MG63 (cell line): Measurements from ENCODE around the gene OAS2. TPM values are rescaled to one million over a fixed set of nuclear protein-coding genes. Genes with fewer than 3 reads are reported as not detected.

Source experiments
- DNase-seq: peaks from one replicate; pipeline ENCODE4 v3.0.0-alpha.2; 2020
- H3K27me3 ChIP-seq: fragments of 250-450 bp; sonication (Bioruptor Pico); 2 replicates; pipeline ENCODE4 v1.5.1; 2020; ENCODE audit warnings: mild to moderate bottlenecking, moderate library complexity
- H3K36me3 ChIP-seq: fragments of 250-450 bp; sonication (Bioruptor Pico); 2 replicates; pipeline ENCODE4 v1.5.1; 2020; ENCODE audit warnings: mild to moderate bottlenecking, moderate library complexity
- H3K4me3 ChIP-seq: fragments of 250-450 bp; sonication (Bioruptor Pico); 2 replicates; pipeline ENCODE4 v1.5.1; 2020; ENCODE audit warnings: mild to moderate bottlenecking, moderate library complexity
- H3K9me3 ChIP-seq: fragments of 250-450 bp; sonication (Bioruptor Pico); 2 replicates; pipeline ENCODE4 v1.5.1; 2020; ENCODE audit warnings: mild to moderate bottlenecking, moderate library complexity
- total RNA-seq: library from RNA; depleted of rRNA; stranded (reverse); fragments of >200 nt; shearing (Covaris generic); gene quantifications from 2 replicates; pipeline ENCODE4 v1.2.3, GENCODE V29; 2014; ENCODE audit warnings: low replicate concordance; rRNA removed

The OAS2 gene, protein sequence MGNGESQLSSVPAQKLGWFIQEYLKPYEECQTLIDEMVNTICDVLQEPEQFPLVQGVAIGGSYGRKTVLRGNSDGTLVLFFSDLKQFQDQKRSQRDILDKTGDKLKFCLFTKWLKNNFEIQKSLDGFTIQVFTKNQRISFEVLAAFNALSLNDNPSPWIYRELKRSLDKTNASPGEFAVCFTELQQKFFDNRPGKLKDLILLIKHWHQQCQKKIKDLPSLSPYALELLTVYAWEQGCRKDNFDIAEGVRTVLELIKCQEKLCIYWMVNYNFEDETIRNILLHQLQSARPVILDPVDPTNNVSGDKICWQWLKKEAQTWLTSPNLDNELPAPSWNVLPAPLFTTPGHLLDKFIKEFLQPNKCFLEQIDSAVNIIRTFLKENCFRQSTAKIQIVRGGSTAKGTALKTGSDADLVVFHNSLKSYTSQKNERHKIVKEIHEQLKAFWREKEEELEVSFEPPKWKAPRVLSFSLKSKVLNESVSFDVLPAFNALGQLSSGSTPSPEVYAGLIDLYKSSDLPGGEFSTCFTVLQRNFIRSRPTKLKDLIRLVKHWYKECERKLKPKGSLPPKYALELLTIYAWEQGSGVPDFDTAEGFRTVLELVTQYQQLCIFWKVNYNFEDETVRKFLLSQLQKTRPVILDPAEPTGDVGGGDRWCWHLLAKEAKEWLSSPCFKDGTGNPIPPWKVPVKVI
- 6.0 and 22.3 TPM in 2 replicates for total RNA-seq

DNA sequence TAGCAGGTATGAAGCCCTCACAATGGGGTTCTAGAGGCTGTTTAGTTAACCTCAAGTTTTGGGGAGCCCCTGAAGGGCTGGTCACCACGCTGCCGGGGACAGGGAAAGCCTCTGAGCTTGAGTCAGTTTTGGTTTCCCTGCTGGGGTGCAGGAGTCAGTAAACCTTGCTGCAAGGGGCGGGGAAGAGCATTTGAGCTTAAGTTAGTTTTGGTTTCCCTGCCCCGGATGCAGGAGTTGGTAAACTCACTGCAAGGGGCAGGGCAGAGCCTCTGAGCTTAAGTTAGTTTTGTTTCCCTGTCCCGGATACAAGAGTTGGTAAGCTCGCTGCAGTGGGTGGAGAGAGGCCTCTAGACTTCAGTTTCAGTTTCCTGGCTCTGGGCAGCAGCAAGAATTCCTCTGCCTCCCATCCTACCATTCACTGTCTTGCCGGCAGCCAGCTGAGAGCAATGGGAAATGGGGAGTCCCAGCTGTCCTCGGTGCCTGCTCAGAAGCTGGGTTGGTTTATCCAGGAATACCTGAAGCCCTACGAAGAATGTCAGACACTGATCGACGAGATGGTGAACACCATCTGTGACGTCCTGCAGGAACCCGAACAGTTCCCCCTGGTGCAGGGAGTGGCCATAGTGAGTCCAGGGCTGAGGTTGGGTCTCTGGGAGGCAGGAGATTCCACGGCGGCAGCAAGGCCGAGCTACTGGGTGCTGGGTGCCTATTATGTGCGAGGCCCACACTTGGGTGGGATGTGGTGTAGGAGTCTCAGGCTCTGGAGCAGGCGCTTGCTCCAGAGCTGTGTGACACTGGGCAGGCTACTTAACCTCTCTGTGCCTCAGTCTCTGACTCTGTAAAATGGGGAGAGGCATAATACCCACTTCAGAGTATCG is at the start of gene OAS2:
OAS2 (plus strand) TSS at position 357 of the 878 bp plus-strand sequence; CDS start at position 447, 90 bp downstream.
- peak; percentile 81 for DNase-seq
- Histone ChIP-seq H3K36me3 (no peaks in the 10 kb centered on the region), H3K9me3 (peaks cover 8% of the 10 kb centered on the region), H3K27me3 (no peaks in the 10 kb centered on the region), H3K4me3 (peak within 1 kb of the TSS; percentile 56)

DNA sequence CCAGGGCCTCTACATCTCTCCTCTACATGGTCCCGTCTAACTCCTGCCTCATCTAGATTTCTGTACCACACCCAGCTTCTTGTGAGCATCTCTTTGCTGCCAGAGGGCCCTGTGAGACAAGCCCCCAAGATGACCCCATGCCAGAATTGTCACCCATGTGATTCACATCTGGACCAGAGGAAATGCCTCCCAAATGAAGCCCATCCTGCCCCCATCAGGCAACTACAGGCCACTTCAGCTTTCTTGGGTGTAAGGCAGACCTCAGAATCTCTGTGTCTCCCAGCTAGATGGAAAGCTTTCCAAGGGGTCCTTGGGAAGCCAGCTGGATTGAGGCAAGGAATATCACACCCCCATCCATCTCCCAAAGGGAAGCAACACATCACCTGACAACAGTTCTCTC is 49.3 kb upstream of the OAS2 start:
- Histone ChIP-seq H3K27me3 (no peaks in the 10 kb centered on the region), H3K9me3 (no peaks in the 10 kb centered on the region), H3K36me3 (no peaks in the 10 kb centered on the region), H3K4me3 (no peak overlapping the region)
- no peak for DNase-seq

DNA sequence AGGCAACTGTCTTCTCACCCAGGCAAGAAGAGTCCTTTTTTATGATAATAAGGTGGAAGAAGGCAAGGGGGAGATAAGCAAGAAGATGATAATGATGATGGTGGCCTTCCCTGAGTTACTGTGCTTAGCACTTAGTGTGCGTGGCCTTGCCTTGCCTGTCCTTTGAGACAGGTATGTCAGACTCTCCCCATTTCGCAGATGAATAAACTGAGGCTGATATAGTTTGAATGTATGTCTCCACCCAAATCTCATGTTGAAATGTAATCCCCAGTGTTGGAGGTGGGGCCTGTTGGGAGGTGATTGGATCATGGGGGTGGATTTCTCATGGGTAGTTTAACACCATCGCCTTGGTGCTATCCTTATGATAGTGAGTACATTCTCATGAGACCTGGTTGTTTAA is 48.6 kb upstream of the OAS2 start:
- Histone ChIP-seq H3K36me3 (no peaks in the 10 kb centered on the region), H3K4me3 (no peak overlapping the region), H3K9me3 (no peaks in the 10 kb centered on the region), H3K27me3 (no peaks in the 10 kb centered on the region)
- DNase-seq, result no peak

DNA sequence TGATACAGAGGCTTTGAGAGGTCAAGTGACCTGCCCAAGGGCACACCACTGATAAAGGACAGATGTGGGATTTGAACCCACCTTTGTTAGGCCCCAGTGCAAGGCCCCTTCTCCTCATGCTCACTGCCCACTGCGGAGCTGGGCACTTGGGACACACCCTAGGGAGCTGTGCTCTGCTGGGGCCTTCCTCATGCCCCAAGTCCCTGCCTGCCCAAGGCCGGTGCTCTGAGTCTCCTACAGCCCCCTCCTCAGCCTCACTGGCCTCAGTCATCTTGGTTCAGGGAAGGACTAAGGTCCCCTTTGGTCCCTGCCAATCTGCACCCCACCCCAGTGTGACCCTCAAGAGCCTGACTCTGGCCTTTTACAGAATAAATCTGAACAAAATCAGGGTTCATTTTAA is 48.0 kb upstream of the OAS2 start:
- DNase-seq, result no peak
- Histone ChIP-seq H3K36me3 (no peaks in the 10 kb centered on the region), H3K4me3 (no peak overlapping the region), H3K9me3 (no peaks in the 10 kb centered on the region), H3K27me3 (no peaks in the 10 kb centered on the region)

DNA sequence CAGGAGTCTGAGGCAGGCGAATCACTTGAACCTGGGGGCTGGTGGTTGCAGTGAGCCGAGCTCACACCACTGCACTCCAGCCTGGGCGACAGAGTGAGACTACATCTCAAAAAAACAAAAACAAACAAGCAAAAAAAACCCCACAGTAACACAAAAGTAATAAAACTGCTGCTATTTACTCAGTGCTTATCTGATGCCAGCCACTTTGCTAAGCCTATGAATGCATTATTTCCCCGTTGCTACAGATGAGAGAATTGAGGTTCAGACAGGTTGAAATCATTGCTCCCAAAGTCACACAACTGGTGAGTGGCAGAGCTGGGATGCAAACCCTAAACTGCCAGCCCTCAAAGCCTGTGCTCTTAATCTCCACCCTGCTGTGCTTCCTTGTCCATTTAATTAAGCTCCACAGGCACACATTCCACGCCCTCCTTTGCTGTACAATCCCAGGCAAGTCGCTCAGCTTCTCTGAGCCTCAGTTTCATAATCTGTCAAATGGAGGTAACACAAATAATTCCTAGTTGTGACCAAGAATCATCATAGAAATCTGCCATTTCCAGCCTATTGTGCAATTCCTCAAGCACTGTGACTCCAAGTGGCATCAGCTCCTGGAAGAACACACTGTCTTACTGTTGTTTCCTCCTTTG is 45.7 kb upstream of the OAS2 start:
- Histone ChIP-seq H3K4me3 (no peak overlapping the region), H3K9me3 (no peaks in the 10 kb centered on the region), H3K27me3 (no peaks in the 10 kb centered on the region), H3K36me3 (no peaks in the 10 kb centered on the region)
- DNase-seq, result no peak

DNA sequence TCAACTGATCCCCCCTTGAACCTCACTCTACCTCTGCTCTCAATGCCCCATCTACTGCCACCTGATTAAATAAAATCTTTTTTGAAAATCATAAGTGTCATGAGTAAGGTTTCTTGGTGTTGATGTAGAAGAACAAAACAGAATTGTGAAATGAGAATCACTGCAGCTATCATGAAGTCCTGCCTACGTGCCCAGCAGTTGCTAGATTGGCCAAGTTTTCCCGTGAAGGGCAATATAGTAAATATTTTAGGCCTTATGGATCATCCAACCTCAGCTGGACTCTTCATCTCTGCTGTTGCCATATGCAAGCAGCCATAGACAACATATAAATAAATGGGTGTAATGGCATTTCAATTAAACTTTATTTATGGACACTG is 45.2 kb upstream of the OAS2 start:
- Histone ChIP-seq H3K9me3 (no peaks in the 10 kb centered on the region), H3K4me3 (no peak overlapping the region), H3K36me3 (no peaks in the 10 kb centered on the region), H3K27me3 (no peaks in the 10 kb centered on the region)
- DNase-seq, result no peak

DNA sequence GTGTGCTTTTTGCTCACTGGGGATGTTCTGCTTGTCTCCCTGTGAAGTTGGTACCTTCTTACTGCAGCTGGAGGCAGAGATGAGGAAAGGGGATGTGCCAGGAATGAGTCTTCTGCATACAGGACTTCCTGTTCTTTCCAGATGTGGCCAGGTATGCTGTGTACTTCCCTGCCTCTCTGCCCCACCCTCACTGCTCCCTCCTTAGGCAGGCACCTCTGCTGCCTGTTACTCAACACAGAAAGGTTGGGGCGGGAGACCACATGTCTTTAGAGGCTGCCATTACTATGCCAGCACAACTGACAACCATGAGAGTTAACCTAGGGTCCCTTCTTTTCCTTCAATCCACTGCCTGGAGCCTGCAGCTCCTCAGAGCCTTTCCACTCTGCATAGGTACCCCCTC is 42.1 kb upstream of the OAS2 start:
- Histone ChIP-seq H3K4me3 (no peak overlapping the region), H3K9me3 (no peaks in the 10 kb centered on the region), H3K27me3 (no peaks in the 10 kb centered on the region), H3K36me3 (no peaks in the 10 kb centered on the region)
- no peak for DNase-seq

DNA sequence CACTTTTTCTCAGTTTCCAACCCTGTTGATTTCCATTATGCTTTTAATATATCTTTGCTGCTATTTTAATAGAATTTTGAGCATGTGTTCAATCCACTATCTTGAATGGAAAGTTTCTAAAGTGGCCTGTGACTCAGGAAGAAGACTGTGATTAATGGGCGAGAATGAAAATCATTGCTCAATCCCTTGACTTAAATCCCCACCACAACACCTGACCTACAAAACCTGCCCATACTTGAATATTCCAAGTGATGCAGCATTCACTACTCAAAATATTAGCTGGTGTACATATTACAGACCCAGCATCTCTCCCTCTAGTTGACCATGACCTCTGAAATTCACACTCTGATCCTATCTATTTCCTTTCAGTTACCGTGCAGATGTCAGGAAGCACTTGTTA is 41.4 kb upstream of the OAS2 start:
- Histone ChIP-seq H3K27me3 (no peaks in the 10 kb centered on the region), H3K36me3 (no peaks in the 10 kb centered on the region), H3K4me3 (no peak overlapping the region), H3K9me3 (no peaks in the 10 kb centered on the region)
- DNase-seq, result no peak

DNA sequence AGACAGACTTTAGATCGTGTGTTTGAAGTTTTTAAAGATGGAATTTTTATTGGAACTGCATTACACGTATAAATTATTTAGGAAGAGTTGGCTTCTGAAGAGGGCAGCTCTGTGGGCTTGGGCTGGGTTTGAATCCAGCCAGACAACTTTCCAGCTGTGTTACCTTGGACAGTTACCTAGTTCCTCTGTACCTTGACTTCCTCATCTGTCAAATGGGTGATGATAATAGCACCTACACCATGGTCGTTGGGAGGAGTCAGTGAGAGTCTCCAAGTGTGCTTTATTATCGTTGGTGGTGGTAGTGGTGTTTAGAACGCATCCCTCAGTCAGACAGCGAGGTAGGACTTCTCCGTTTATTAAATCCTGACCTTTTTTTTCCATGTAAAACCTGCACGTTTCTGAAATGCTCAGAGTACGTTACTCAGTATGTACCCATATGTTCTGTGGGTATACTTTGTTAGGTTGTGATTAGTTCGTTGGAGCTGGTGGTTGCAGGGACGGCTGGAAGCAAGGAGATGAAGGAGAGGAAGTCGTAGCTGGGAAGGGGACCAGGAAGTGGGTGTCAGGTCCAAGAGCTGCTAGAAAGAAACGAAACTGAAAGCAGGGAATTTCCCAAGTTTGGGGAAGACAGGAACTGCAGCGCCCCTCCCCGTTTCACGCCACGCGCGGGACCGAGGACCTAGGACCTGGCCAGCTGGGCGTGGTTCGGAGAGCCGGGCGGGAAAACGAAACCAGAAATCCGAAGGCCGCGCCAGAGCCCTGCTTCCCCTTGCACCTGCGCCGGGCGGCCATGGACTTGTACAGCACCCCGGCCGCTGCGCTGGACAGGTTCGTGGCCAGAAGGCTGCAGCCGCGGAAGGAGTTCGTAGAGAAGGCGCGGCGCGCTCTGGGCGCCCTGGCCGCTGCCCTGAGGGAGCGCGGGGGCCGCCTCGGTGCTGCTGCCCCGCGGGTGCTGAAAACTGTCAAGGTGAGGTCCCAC is 40.3 kb upstream of the OAS2 start, which contains the start of gene OAS3:
OAS3 (plus strand) TSS at position 734 of the 979 bp plus-strand sequence; CDS start at position 791, 57 bp downstream.
- Histone ChIP-seq H3K36me3 (no peaks in the 10 kb centered on the region), H3K9me3 (no peaks in the 10 kb centered on the region), H3K4me3 (peak within 1 kb of the TSS; percentile 76), H3K27me3 (no peaks in the 10 kb centered on the region)
- DNase-seq, result peak; percentile 87

DNA sequence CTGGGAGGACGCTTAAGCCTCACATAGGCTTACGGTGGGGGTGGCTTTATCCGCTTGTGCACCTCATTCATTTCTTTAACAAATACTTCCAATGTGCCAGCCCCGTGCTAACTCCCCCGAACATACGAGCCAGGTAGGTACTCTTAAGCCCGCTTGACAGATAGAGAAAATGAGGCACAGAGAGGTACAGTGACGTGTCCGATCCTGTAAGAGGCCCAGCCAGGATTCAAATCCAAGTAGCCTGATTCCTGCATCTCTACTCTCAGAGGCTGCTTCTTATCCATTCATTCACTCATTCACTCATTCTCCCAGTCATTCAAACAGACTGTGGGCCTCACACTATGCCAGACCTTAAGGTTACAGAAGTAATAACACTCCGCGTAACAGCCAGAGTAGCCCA is 39.6 kb upstream of the OAS2 start:
- DNase-seq, result no peak
- Histone ChIP-seq H3K27me3 (no peaks in the 10 kb centered on the region), H3K9me3 (no peaks in the 10 kb centered on the region), H3K4me3 (peak overlapping the region; percentile 76), H3K36me3 (no peaks in the 10 kb centered on the region)

DNA sequence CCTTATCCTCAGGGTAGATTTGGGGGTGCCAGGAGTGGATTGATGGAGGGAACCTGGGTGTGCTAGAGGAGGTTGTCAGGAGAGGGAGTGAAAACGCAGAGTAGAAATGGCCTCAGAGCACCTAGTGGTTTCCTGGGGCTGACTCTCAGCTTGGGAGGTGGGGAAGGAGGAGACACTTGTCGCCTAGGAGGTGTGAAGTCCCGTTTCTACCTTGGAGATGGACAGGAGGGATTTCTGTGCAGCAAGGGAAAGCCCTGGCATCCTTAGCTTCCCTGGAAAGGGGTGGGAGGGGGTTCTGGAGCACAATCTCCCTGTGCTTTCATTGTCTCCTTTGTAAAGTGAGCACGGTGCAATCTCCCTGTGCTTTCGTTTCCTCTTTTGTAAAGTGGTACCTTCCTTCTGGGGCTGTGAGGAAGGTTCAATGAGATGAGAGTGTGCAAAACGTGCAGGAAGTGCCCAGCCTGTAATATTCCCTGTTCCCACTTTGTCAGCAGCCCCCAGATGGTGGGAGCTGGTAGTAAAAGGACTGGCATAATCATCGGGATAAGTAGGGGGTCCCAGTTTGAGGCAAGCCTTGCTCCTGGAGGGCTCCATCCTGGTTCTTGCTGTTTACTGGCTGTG is 38.4 kb upstream of the OAS2 start:
- DNase-seq, result no peak
- no peaks in the 10 kb centered on the region for H3K27me3 ChIP-seq
- H3K36me3 ChIP-seq, result peaks cover 4% of the 10 kb centered on the region; the same call in 1 of the 2 replicates
- no peaks in the 10 kb centered on the region for H3K9me3 ChIP-seq
- H3K4me3 ChIP-seq, result peak overlapping the region; percentile 76

DNA sequence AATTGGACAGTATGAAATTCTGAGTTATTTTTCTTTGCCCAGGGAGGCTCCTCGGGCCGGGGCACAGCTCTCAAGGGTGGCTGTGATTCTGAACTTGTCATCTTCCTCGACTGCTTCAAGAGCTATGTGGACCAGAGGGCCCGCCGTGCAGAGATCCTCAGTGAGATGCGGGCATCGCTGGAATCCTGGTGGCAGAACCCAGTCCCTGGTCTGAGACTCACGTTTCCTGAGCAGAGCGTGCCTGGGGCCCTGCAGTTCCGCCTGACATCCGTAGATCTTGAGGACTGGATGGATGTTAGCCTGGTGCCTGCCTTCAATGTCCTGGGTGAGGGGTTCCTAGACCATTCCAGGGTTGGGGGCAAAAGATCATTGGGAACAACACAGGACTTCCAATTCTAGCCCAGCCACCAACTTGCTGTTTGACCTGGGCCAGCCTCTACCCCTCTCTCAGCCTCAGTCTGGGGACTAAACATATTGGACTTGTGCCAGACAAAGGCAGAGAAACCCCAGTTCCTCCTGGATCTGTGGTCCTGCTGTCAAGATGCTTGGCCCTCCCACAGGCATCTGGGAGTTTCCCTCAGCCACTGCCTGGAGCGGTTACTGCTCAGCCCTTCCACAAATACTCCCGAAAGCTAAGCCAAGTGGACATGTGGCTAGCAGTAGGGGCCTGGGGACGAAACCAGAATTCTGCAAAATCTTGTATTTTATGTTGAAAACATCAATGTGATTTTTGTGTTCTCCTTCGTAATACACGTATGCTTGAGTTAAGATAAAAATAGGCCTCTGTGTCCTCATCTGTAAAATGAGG is 36.6 kb upstream of the OAS2 start:
- no peak for DNase-seq
- Histone ChIP-seq H3K36me3 (peaks cover 4% of the 10 kb centered on the region), H3K9me3 (no peaks in the 10 kb centered on the region), H3K27me3 (no peaks in the 10 kb centered on the region), H3K4me3 (no peak overlapping the region)

DNA sequence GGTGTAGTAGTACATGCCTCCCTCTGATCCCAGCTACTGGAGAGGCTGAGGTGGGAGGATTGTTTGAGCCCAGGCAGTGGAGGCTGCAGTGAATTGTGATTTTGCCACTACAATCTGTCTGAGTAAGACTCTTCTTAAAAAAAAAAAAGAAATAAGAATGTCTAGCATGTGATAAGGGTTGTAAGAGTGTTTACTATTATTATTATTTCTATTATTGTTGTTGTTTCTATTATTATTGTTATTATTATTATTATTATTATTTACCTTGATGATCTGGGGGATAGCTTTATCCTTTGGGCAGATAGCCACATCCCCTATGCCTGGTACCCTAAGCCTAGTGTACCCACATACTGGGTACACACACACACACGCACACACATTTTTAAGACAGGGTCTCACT is 35.7 kb upstream of the OAS2 start:
- no peak for DNase-seq
- Histone ChIP-seq H3K4me3 (no peak overlapping the region), H3K9me3 (no peaks in the 10 kb centered on the region), H3K27me3 (no peaks in the 10 kb centered on the region), H3K36me3 (peaks cover 10% of the 10 kb centered on the region)

DNA sequence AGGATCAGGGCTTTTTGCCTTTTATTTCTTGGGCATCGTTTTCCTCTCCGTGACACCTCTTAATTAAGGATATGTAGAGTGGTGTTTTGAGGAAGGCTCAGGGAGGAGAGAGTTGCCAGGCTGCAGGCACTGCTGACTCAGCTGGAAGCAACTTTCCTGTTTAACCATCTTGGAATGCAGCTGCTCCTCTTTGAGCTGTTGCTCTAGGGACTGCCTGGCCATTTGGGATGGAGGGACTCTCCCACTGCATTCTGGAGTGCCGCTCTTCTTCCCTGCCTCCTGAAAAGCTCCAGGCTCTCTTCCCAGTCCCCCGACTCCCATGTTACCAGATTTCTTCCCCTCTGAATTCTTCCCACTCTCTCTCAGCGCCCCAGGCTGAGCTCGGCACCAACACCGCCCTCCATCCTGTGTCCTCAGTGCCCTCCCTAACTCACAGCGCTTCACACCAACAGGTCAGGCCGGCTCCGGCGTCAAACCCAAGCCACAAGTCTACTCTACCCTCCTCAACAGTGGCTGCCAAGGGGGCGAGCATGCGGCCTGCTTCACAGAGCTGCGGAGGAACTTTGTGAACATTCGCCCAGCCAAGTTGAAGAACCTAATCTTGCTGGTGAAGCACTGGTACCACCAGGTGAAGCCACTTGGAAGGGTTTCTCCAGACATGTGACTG is 34.2 kb upstream of the OAS2 start:
- Histone ChIP-seq H3K36me3 (peaks cover 15% of the 10 kb centered on the region), H3K27me3 (no peaks in the 10 kb centered on the region), H3K9me3 (no peaks in the 10 kb centered on the region), H3K4me3 (no peak overlapping the region)
- no peak for DNase-seq
